Nephron progenitor cell (in vitro differentiated cells): ENCODE measurements around the gene REXO2.

Source experiments
- DNase-seq: peaks from one replicate; pipeline ENCODE4 v3.0.0; 2021
- H3K27ac Mint-ChIP-seq: 2 replicates; pipeline ENCODE4 v1.8.0; 2021; ENCODE audit warnings: mild to moderate bottlenecking, moderate library complexity, mixed read lengths
- H3K27me3 Mint-ChIP-seq: 2 replicates; pipeline ENCODE4 v1.8.0; 2021; ENCODE audit warnings: mild to moderate bottlenecking, low read depth, mixed read lengths; ENCODE audit not compliant: poor library complexity
- H3K36me3 Mint-ChIP-seq: 2 replicates; pipeline ENCODE4 v1.8.0; 2021; ENCODE audit warnings: low read depth, mixed read lengths
- H3K4me1 Mint-ChIP-seq: 2 replicates; pipeline ENCODE4 v1.8.0; 2021; ENCODE audit warnings: mixed read lengths
- H3K4me3 Mint-ChIP-seq: 2 replicates; pipeline ENCODE4 v1.8.0; 2021; ENCODE audit warnings: mild to moderate bottlenecking, moderate library complexity, mixed read lengths
- H3K9me3 Mint-ChIP-seq: 2 replicates; pipeline ENCODE4 v1.8.0; 2021; ENCODE audit warnings: mild to moderate bottlenecking, moderate library complexity, mixed read lengths
- CTCF ChIP-seq: fragments of 200-600 bp; sonication (generic); IDR thresholded peaks from 2 replicates; pipeline ENCODE4 v1.5.0; 2021; ENCODE audit warnings: antibody characterized with exemption

Gene REXO2

GRCh38 chr11:114412946-114413345 is 26.3 kb upstream of the REXO2 start:
- H3K9me3 Mint-ChIP-seq, result no peaks in the 10 kb centered on the region
- H3K27ac Mint-ChIP-seq, result no peak overlapping the region
- no peaks in the 10 kb centered on the region for H3K4me1 Mint-ChIP-seq
- DNase-seq, result no peak
- no peaks in the 10 kb centered on the region for H3K27me3 Mint-ChIP-seq
- peaks cover 43% of the 10 kb centered on the region for H3K36me3 Mint-ChIP-seq
- H3K4me3 Mint-ChIP-seq, result no peak overlapping the region
- no peak for TF ChIP-seq CTCF

GRCh38 chr11:114413958-114414357 is 25.3 kb upstream of the REXO2 start:
- no peak for TF ChIP-seq CTCF
- no peak overlapping the region for H3K27ac Mint-ChIP-seq
- no peak for DNase-seq
- no peak overlapping the region for H3K4me3 Mint-ChIP-seq
- no peaks in the 10 kb centered on the region for H3K9me3 Mint-ChIP-seq
- H3K27me3 Mint-ChIP-seq, result no peaks in the 10 kb centered on the region
- H3K4me1 Mint-ChIP-seq, result no peaks in the 10 kb centered on the region
- peaks cover 39% of the 10 kb centered on the region for H3K36me3 Mint-ChIP-seq

GRCh38 chr11:114416441-114416961 is 22.8 kb upstream of the REXO2 start:
- Mint-ChIP-seq H3K4me3 (no peak overlapping the region), H3K9me3 (no peaks in the 10 kb centered on the region), H3K27ac (peak overlapping the region; percentile 76), H3K36me3 (peaks cover 25% of the 10 kb centered on the region), H3K4me1 (no peaks in the 10 kb centered on the region), H3K27me3 (no peaks in the 10 kb centered on the region)
- no peak for DNase-seq
- no peak for TF ChIP-seq CTCF

- Mint-ChIP-seq H3K27ac (no peak overlapping the region), H3K4me3 (no peak overlapping the region), H3K9me3 (peaks cover 24% of the 10 kb centered on the region), H3K4me1 (no peaks in the 10 kb centered on the region), H3K36me3 (peaks cover 26% of the 10 kb centered on the region), H3K27me3 (no peaks in the 10 kb centered on the region)
- TF ChIP-seq CTCF, result no peak
- no peak for DNase-seq
These were observed 13.0 kb upstream of the REXO2 start for GRCh38 chr11:114426280-114426679.

- Mint-ChIP-seq H3K27ac (no peak overlapping the region), H3K36me3 (peaks cover 8% of the 10 kb centered on the region), H3K4me1 (no peaks in the 10 kb centered on the region), H3K9me3 (peaks cover under 1% of the 10 kb centered on the region), H3K4me3 (no peak overlapping the region), H3K27me3 (no peaks in the 10 kb centered on the region)
- TF ChIP-seq CTCF, result no peak
- no peak for DNase-seq
These were observed 9.0 kb upstream of the REXO2 start for GRCh38 chr11:114430290-114430689.

- Mint-ChIP-seq H3K9me3 (no peaks in the 10 kb centered on the region), H3K27ac (no peak overlapping the region), H3K27me3 (no peaks in the 10 kb centered on the region), H3K36me3 (peaks cover 7% of the 10 kb centered on the region), H3K4me3 (no peak overlapping the region), H3K4me1 (peaks cover 2% of the 10 kb centered on the region)
- TF ChIP-seq CTCF, result no peak
- no peak for DNase-seq
These were observed 6.4 kb upstream of the REXO2 start for GRCh38 chr11:114432893-114433292.
